Astrocyte of the spinal cord (primary cell): ENCODE results near the gene SETX.

Experiments used
- DNase-seq: peaks from one replicate; pipeline ENCODE4 v3.0.0; 2011; ENCODE audit warnings: low read depth, low spot score
- H3K4me3 ChIP-seq: 2 replicates; pipeline ENCODE4 v1.5.1; 2011; ENCODE audit warnings: low read depth, mild to moderate bottlenecking, low read length, moderate library complexity
- in situ Hi-C: cut with HindIII; loops from 2 replicates; pipeline ENCODE4 v1.10.0; 2017; ENCODE audit warnings: low sequenced_read_pairs
- TF ChIP-seq, protein P1 (sequence below): IDR thresholded peaks from 2 replicates; pipeline ENCODE4 v1.5.1; 2012; ENCODE audit warnings: low read depth, mild to moderate bottlenecking, low read length, inconsistent platforms

The SETX gene

DNA sequence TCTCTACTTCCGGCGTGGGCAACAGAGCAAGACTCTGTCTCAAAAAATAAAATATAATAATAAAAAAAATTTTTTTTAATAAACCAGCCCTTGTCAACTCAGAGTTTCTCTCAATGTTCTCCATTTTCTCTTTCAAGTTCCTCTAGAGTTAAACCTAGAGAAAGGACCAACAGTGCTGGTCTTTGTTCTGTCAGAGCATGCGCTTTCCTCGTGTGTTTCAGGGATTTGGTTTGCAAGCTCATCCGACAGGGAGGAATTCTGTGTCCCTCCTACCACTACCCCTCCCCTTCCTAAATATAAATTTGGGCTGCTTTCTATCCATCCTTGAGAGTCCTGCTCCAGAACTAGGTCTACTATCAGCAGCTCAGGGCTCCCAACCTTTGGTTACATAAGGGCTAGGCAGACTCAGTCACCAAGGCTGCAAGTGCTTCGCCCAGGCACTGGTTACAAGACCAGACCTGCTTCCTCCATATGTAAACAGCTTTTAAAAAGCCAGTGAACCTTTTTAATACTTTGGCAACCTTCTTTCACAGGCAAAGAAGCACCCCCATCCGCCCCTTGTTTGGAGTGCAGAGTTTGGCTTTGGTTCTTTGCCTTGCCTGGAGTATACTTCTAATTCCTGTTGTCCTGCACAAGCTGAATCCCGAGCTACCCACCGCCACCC, 13.5 kb downstream of the SETX start:
- TF ChIP-seq, protein P1, sequence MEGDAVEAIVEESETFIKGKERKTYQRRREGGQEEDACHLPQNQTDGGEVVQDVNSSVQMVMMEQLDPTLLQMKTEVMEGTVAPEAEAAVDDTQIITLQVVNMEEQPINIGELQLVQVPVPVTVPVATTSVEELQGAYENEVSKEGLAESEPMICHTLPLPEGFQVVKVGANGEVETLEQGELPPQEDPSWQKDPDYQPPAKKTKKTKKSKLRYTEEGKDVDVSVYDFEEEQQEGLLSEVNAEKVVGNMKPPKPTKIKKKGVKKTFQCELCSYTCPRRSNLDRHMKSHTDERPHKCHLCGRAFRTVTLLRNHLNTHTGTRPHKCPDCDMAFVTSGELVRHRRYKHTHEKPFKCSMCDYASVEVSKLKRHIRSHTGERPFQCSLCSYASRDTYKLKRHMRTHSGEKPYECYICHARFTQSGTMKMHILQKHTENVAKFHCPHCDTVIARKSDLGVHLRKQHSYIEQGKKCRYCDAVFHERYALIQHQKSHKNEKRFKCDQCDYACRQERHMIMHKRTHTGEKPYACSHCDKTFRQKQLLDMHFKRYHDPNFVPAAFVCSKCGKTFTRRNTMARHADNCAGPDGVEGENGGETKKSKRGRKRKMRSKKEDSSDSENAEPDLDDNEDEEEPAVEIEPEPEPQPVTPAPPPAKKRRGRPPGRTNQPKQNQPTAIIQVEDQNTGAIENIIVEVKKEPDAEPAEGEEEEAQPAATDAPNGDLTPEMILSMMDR = no peak
- no peak for DNase-seq
- H3K4me3 ChIP-seq = no peak overlapping the region
- in situ Hi-C loops = no loop called here

DNA sequence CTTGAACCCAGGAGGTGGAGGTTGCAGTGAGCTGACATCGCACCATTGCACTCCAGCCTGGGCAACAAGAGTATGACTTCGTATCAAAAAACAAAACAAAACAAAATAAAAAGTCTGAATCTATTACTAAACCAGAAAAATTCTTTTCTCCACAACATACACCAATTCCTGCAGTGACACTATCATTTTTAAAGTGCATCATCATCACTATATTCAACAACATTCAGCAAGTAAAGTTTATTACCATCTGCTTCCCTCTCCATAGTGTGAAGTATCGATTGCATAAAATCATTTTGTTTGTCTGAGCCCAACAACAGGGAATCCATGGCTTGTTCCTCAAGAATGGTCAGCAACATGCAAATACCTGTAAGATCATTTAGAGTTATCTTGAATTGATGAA, 20.4 kb downstream of the SETX start:
- in situ Hi-C loops = no loop called here
- no peak for DNase-seq
- no peak overlapping the region for H3K4me3 ChIP-seq
- TF ChIP-seq, protein P1 = no peak

DNA sequence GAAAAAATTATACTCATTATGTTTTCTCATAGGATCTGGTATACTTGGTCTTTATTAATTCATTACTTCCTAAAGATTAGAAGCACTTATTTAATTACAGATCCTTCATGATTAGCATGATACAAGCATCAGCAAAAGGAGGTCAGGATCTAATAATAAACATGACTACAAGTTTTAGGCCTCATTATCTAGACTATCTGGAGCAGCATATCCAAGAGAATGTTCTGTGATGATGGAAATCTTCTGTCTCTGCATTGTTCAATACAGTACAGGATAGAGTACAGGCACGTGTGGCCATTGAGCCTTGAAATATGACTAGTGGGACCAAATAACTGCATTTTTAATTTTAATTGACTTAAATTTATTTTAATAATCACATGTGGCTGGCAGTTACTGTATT, 21.2 kb downstream of the SETX start:
- DNase-seq = no peak
- H3K4me3 ChIP-seq = no peak overlapping the region
- TF ChIP-seq, protein P1 = no peak
- in situ Hi-C loops = no loop called here

- TF ChIP-seq, protein P1 = no peak
- DNase-seq = no peak
- H3K4me3 ChIP-seq = no peak overlapping the region
- in situ Hi-C loops = no loop called here
Observed at GRCh38 chr9:132328580-132328979, 26.2 kb downstream of the SETX start.

DNA sequence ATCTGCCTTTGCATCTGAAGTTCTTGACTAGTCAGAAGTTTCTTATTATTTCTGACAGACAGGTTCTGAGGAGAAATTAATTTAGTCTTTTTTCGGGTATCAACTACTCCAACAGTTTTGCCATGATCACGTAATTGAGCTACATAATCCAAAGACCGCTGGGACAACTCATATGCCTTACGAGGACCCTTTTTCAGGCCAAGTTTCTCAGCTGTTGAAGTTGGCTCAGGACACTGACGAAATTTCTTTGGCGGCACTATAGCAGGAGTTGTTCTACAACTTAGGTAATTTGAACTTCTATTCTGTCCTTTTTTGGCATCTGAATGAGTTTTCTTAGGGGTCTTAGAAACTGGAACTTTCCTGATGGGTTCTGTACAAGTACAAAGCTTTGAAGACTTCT, 27.2 kb downstream of the SETX start:
- TF ChIP-seq, protein P1 = no peak
- no peak for DNase-seq
- in situ Hi-C loops = no loop called here
- H3K4me3 ChIP-seq = no peak overlapping the region

DNA sequence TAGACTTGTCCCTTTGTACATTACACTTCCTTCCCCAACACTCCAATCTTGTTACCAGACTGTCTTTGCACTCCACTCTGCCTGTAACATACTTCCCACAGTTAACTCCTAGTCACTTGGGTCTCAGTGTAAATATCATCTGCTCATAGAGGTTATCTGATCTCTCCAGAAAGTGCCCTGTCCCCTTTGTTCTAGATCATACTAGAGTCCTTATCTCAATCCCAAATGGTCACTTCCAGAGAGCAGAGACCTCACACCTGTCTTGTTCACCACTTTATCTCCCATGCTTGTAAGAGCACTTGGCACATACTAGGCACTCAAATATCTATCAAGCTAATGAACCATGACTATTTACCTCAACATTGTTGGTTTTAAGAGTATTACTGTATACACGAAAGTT, 30.4 kb downstream of the SETX start:
- no peak overlapping the region for H3K4me3 ChIP-seq

More for the DNA sequence above, 30.4 kb downstream of the SETX start:
- TF ChIP-seq, protein P1 = no peak
- in situ Hi-C loops = no loop called here
- no peak for DNase-seq
